OCI-LY3 (cell line): ENCODE measurements around the gene LGALS3BP.
A peak's percentile ranks its signal among the peaks of the same experiment; 100 is the strongest.

Experiments used
- H2AFZ ChIP-seq: fragments of 200-600, 300-600 bp; shearing (Covaris generic); 2 replicates; pipeline ENCODE4 v1.6.0; 2014; ENCODE audit warnings: antibody characterized with exemption, low read depth, low read length
- H3K27ac ChIP-seq: fragments of 200-600, 300-600 bp; sonication (generic); 2 replicates; pipeline ENCODE4 v1.5.1; 2014; ENCODE audit warnings: mild to moderate bottlenecking, low read length, moderate library complexity, mixed read lengths
- H3K27me3 ChIP-seq: fragments of 200-600, 300-600 bp; sonication (generic); 2 replicates; pipeline ENCODE4 v1.6.1; 2014; ENCODE audit warnings: low read depth, low read length, mixed read lengths
- H3K36me3 ChIP-seq: fragments of 200-600, 300-600 bp; sonication (generic); replicated peaks from 2 replicates; pipeline ENCODE3; 2014; ENCODE audit warnings: low read depth, low read length, mixed read lengths
- H3K4me1 ChIP-seq: fragments of 300-600, 200-600 bp; sonication (generic); 2 replicates; pipeline ENCODE4 v1.6.1; 2014; ENCODE audit warnings: low read length, mixed read lengths
- H3K4me2 ChIP-seq: fragments of 200-600, 300-600 bp; sonication (generic); 2 replicates; pipeline ENCODE4 v1.6.1; 2014; ENCODE audit warnings: low read length, mixed read lengths
- H3K4me3 ChIP-seq: fragments of 300-600, 200-600 bp; sonication (generic); 2 replicates; pipeline ENCODE4 v1.5.1; 2014; ENCODE audit warnings: antibody characterized with exemption, mild to moderate bottlenecking, low read length, moderate library complexity
- H3K79me2 ChIP-seq: fragments of 300-600, 200-600 bp; shearing (Covaris generic); 2 replicates; pipeline ENCODE4 v1.6.1; 2014; ENCODE audit warnings: mild to moderate bottlenecking, low read length, mixed read lengths
- H3K9ac ChIP-seq: fragments of 300-600, 200-600 bp; shearing (Covaris generic); 2 replicates; pipeline ENCODE4 v1.6.0; 2014; ENCODE audit warnings: mild to moderate bottlenecking, low read length, moderate library complexity
- H3K9me3 ChIP-seq: fragments of 200-600, 300-600 bp; shearing (Covaris generic); 2 replicates; pipeline ENCODE4 v1.6.1; 2014; ENCODE audit warnings: low read length, mixed read lengths; ENCODE audit not compliant: insufficient read depth
- H4K20me1 ChIP-seq: fragments of 200-600, 300-600 bp; sonication (generic); 2 replicates; pipeline ENCODE4 v1.6.1; 2016; ENCODE audit warnings: low read length, mixed read lengths; ENCODE audit not compliant: insufficient read depth
- CTCF ChIP-seq: fragments of 200-600, 300-600 bp; sonication (generic); IDR thresholded peaks from 2 replicates; pipeline ENCODE4 v1.5.1; 2014; ENCODE audit warnings: antibody characterized with exemption, low read length, low read depth
- EZH2phosphoT487 ChIP-seq: fragments of 200-600 bp; shearing (Covaris generic); IDR thresholded peaks from 2 replicates; pipeline ENCODE4 v1.6.1; 2018; ENCODE audit warnings: antibody characterized with exemption, mixed run types, low read depth

LGALS3BP gene

GRCh38 chr17:78933025-78933958 is 46.4 kb downstream of the LGALS3BP start:
- Histone ChIP-seq H3K79me2 (no peaks in the 10 kb centered on the region), H3K27me3 (peaks cover 4% of the 10 kb centered on the region; the same call in 1 of the 2 replicates), H3K9ac (no peak overlapping the region), H4K20me1 (no peaks in the 10 kb centered on the region), H3K27ac (no peak overlapping the region), H2AFZ (peak overlapping the region; percentile 71; the same call in 1 of the 2 replicates), H3K36me3 (no peaks in the 10 kb centered on the region), H3K4me2 (peak overlapping the region; percentile 11; the same call in 1 of the 2 replicates), H3K4me3 (no peak overlapping the region), H3K4me1 (peaks cover 9% of the 10 kb centered on the region), H3K9me3 (no peaks in the 10 kb centered on the region)
- TF ChIP-seq CTCF (no peak), EZH2phosphoT487 (no peak)

DNA sequence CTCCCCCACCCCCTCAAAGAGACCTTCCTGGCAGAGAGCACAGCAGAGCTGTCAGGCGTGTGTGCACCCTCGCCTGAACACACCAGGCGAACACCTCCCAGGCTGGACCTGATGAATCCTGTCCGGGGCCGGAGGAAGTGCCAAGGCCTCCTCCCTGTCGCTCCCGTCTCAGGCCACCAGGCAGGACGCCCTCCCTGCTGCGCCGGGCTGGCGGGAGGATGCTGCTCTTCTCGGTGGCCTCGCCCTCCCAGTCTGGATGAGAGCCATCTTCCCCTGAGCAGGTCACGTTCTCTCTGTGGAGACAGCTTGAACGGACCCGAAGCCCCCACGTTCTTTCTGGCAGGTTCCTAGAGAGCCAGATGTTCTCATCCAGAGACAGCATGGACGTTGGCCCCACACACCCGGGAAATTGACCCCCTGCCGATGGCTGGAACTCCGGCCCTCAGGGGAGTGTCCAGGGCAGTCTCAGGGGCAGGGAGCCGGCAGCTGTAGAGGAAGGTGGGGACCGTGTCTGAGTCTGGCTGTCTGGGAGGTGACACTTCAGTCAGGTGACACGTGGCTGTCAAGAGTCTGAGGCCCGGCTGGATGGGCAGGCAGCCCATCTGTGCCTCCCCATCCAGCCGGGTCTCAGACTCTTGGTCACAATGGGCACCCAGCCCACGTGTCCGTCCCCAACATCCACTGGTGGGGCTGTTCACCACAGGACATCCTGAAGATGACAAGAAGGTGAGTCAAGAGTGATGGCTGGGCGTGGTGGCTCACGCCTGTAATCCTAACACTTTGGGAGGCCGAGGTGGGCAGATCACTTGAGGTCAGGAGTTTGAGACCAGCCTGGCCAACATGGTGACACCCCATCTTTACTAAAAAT is 49.6 kb downstream of the LGALS3BP start:
- TF ChIP-seq EZH2phosphoT487 (no peak), CTCF (no peak)
- no peak overlapping the region for H3K9ac ChIP-seq
- no peaks in the 10 kb centered on the region for H3K36me3 ChIP-seq
- H4K20me1 ChIP-seq = no peaks in the 10 kb centered on the region
- no peak overlapping the region for H3K27ac ChIP-seq
- H2AFZ ChIP-seq = no peak overlapping the region
- H3K79me2 ChIP-seq = no peaks in the 10 kb centered on the region
- H3K4me2 ChIP-seq = no peak overlapping the region
- peaks cover 9% of the 10 kb centered on the region for H3K4me1 ChIP-seq
- no peaks in the 10 kb centered on the region for H3K9me3 ChIP-seq
- H3K27me3 ChIP-seq = peaks cover 12% of the 10 kb centered on the region
- H3K4me3 ChIP-seq = no peak overlapping the region

GRCh38 chr17:78925662-78926555 is 53.8 kb downstream of the LGALS3BP start:
- Histone ChIP-seq H3K4me1 (peaks cover 4% of the 10 kb centered on the region; the same call in 1 of the 2 replicates), H3K79me2 (no peaks in the 10 kb centered on the region), H3K4me3 (no peak overlapping the region), H3K9me3 (no peaks in the 10 kb centered on the region), H4K20me1 (no peaks in the 10 kb centered on the region), H3K4me2 (no peak overlapping the region), H3K36me3 (no peaks in the 10 kb centered on the region), H3K27ac (no peak overlapping the region), H3K27me3 (peaks cover 8% of the 10 kb centered on the region; the same call in 1 of the 2 replicates), H2AFZ (no peak overlapping the region), H3K9ac (no peak overlapping the region)
- no peak for TF ChIP-seq CTCF
